Stimulated activated CD4-positive, alpha-beta T cell treated with anti-CD3 and anti-CD28 coated beads, Interleukin-15, amount 100 ng/mL, for 24 hours (primary cell): ENCODE data around the gene PRKAG1.

Experiments
- DNase-seq: peaks from one replicate; pipeline ENCODE4 v3.0.0-alpha.2; 2020

PRKAG1 gene

DNA sequence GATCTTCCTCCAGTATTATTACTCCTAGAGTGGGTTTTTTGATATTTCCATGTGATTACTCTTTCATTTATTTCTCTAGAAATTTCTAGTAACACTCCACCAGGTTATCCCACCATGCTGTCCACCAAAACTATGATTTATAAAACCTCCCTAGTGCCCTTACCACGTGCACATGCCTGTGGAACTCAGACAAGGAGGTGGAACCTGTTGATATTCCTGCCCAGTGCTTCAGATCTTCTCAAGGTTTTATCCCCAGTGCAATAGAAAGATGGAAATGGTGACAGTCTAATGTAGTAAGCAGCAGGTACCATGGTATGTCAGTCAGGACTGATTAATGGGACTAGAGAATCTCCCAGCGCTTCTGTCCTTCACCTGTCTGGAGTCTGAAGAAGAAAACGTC is 57.7 kb downstream of the PRKAG1 start:
- no peak for DNase-seq

DNA sequence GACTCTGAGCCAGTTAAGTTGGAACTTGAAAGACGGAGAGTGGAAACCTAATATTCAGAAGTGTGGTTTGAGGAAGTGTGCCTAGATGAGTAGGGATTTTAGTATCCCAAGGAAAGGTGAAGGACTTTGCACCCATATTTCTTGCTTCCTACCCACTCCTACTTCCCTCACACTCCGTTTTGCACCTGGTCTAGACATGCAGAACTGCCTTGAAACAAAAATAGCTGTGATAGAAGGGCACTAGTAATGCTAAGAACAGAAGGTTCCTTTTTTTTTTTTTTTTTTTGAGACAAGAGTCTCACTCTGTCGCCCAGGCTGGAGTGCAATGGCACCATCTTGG is 60.6 kb downstream of the PRKAG1 start:
- no peak for DNase-seq

DNA sequence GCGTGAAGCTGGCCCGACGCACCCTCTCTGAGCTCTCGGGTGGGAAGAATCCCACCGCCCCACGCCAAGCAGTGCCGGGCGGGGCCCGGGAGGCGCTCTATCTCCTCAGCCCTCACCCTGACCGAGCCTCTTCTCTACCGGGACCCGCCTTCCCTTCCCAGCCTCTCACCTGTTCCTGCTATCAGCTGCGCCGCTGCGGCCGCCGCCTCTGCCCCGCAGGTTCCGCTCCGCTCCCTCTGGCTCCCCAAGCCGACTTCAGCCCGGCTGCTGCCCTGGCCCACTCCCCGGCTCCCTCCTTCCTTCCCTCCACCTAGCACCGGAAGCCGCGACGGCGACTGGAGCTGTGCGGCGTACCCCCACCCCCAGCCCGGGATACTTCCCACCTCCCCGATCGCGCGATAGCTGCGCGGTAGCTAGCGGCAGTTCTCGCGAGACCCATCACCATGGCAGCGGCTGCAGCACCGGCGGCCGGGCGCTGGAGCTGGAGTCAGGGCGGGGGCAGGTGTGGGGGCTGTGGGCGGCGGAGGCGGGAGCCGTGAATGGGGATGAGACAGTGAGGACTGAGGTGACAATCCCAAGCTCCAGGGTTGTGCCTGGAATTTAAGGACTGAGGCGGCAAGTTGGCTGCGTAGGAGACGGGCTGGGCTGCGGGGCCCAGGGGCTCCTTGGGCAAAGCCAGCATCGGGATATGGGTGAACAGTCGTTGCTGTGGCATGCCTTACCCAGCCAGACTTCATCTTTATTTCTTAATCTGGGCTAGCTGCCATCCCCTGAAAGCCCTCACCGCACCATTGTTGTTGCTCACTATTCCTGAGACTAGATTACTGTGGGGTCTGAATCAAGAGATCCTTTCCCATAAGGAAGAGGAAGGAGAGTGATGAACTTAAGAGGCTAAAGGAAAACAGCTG is 61.2 kb downstream of the PRKAG1 start, which contains the start of gene ARF3:
TSS of gene ARF3 (minus strand) at position 347 of the 908 bp plus-strand sequence. CDS start 16,392 bp downstream, outside the sequence.
- peak; percentile 96 for DNase-seq

DNA sequence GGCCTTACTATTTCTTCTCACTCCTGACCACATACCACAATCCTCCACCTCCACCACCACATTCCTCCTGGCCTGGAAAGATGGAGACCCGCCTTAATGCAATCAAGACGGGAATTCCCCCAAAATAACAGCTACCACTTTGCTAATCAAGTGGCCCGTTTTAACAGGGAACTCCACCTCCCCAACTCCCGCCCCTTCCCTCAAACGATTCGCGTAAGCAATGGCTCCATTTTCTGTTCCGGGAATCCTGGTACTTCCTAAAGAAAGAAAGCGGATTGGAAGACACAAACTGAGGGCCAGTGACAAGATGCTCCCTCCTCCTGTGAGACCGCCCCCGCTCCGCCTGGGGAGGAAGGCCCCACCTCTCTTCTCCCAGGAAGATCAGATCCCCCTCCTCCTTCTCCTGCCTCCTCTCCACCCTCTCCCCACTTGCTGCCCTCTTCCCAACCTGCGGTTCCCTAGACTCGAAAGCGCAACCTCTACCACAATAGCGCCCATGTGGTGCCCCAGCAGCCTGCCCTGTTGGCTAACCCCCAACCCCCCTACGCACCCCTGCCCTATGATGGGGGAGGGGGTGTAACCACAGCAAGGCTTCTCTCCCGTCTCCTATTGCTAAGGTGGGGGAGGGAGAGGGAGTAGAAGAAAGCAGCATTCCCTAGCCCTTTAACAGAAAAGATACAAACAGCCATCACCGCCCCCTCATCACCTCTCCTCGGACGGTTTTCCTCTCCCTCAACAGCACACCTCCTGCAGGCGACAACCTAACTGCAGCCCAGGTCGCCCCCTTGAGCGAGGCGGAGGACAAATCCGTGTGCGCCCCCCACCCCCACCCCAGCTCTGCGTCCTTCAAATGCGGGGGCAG is 62.1 kb downstream of the PRKAG1 start:
- peak; percentile 52 for DNase-seq

DNA sequence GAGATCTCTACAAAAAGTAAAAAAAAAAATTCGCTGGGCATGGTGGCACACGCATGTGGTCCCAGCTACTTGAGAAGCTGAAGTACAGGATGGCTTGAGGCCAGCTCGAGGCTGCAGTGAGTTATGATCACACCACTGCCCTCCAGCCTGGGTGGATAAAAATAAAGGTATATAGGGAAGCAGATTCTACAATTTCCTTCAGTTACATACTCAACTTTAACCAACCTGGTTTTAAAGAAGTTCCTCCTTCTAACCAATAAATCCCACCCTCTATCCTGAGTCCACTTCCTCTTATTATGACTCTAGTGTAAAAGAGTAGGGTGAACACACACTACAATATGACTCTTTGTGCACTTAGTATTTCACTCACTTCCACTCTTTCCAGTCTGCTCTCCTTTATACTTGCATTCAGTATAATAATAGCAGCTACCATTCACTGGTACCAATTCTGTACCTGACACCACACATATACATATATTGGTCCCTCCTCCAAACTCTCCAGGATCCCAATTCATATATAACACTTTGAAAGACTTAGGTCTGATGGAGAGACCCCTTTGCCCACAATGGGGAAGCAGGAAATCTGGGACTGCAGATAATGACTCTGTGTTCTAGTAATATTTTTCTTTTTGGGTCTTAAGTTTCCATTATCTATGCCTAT is 63.6 kb downstream of the PRKAG1 start:
- DNase-seq, result no peak

DNA sequence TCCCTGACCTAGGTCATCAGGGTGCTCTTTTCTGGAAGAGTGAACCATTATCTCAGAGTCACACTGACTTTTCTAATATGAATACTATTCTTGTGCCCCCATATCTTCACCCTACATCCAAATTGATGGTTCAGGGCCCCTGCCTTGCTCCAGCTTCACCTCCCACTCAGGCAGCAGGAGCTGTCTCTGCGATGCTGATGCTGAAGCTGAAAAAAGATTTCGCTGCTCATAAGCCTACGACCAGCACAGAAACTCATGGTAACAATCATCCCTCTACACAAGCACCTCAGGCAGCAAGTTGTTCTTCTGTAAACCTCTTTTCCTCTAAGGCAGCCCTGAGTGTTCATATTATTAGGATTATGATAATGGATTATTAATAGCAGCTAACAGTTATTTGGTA is 64.5 kb downstream of the PRKAG1 start:
- no peak for DNase-seq

DNA sequence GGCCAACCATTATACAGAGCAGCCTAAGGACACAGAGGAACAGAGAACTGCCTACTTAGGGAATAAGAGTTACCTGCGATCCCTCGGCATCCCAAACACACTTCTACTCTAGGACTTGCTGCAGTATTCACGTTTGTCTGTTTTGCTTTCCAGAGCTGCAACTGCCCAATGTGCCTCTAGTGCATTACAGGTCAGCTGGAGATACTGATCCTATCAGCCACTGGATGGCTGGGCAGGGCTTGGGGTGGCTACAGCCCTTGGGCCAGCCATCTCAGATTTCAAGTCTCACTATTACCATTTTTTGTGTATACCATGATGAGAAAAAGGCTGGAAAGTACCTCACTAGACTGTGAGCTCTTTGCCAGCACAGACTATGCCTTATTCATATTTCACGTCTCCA is 65.9 kb downstream of the PRKAG1 start:
- no peak for DNase-seq
